Stomach (tissue), 9 donors: ENCODE measurements around the gene CPT1B. TPM values are rescaled to one million over a fixed set of nuclear protein-coding genes. Genes with fewer than 3 reads are reported as not detected.
"Not testable (repeated sequence)": the region's sequence is repeated elsewhere in the genome, so short reads cannot be mapped to it uniquely, and the experiment has no call there.

Experiments used
- DNase-seq, 2 donors: peaks; one replicate each; pipeline versions ENCODE4 v3.0.0 to v3.0.0-alpha.2; 2013 to 2019
- H3K27ac ChIP-seq, 5 donors: fragments of 200-600 bp in 4 of 5; sonication (generic) in 4 of 5; one replicate each; pipeline ENCODE4 v1.5.1; 2013 to 2019; ENCODE audit warnings: mild to moderate bottlenecking in 1 of 5, moderate library complexity in 1 of 5
- H3K27me3 ChIP-seq, 3 donors: fragments of 200-600 bp; sonication (generic); one replicate each; pipeline ENCODE4 v1.5.1; 2017 to 2019; ENCODE audit warnings: mixed run types in 1 of 3
- H3K36me3 ChIP-seq, 4 donors: fragments of 200-600 bp; sonication (generic); 1 replicate in 3 of 4; 2 replicates in 1 of 4; pipeline ENCODE4 v1.5.1; 2016 to 2019
- H3K4me1 ChIP-seq, 4 donors: fragments of 200-600 bp; sonication (generic); one replicate each; pipeline ENCODE4 v1.5.1; 2016 to 2019
- H3K4me3 ChIP-seq, 4 donors: fragments of 200-600 bp; sonication (generic) in 3 of 4; one replicate each; pipeline ENCODE4 v1.5.1; 2016 to 2019; ENCODE audit warnings: mild to moderate bottlenecking in 1 of 4
- H3K9me3 ChIP-seq, 4 donors: fragments of 200-600 bp; sonication (generic); one replicate each; pipeline ENCODE4 v1.5.1; 2016 to 2019
- EP300 ChIP-seq: sonication (generic); formaldehyde crosslinking; IDR thresholded peaks from one replicate; pipeline ENCODE4 v1.6.1; 2017; ENCODE audit warnings: antibody characterized with exemption
- POLR2A ChIP-seq, 4 donors: fragments of 450-650 bp; IDR thresholded peaks; one replicate each; pipeline ENCODE4 v1.6.1; 2016; ENCODE audit warnings: antibody characterized with exemption in 4 of 4, control low read depth in 2 of 4, mild to moderate bottlenecking in 1 of 4, moderate library complexity in 1 of 4
- POLR2AphosphoS5 ChIP-seq, 3 donors: sonication (generic); formaldehyde crosslinking; IDR thresholded peaks; one replicate each; pipeline ENCODE4 v1.6.1; 2016; ENCODE audit warnings: antibody characterized with exemption in 3 of 3
- WGBS, 5 donors: extraction: QIAGEN DNeasy Blood & Tissue Kit in 3 of 5; methylation state at CpG; one replicate each; pipeline versions ENCODE4 v1.1.5 to v1.1.7; 2013 to 2018; 5-methylcytosine and 5-hydroxymethylcytosine counted together
- intact Hi-C: fragments of 100-400 bp; cut with DNase I; formaldehyde crosslinking; loops from one replicate; pipeline ENCODE4 v1.15.1; 2023; ENCODE audit warnings: low total_unique reads
- polyA plus RNA-seq, 3 donors: library from polyadenylated mRNA; stranded (reverse); fragments of 200-250 nt; gene quantifications; one replicate each; pipeline ENCODE4 v1.2.3, GENCODE V29; 2013
- total RNA-seq, 5 donors: library from RNA; depleted of rRNA; stranded (reverse); fragments of >200 nt; gene quantifications; one replicate each; pipeline versions ENCODE4 v1.1.0 to v1.2.3, GENCODE V29; 2014 to 2016
- TF ChIP-seq, protein P1 (sequence below), 7 experiments: fragments of 450-650 bp in 4 of 7; fragments of 200-600 bp in 3 of 7; sonication (generic) in 3 of 7; IDR thresholded peaks; one replicate each; pipeline ENCODE4 v1.5.1; 2016 to 2019; ENCODE audit warnings: antibody characterized with exemption in 7 of 7, control low read depth in 2 of 7, mild to moderate bottlenecking in 1 of 7
- donor health status: healthy with polysubstance abuse.
- donor health status: Bipolar disorder and iron deficiency.
- donor health status: healthy.

Gene CPT1B
- total and polyA plus RNA-seq, 8 donors: 6.6 to 164 (median 21.0) TPM

DNA sequence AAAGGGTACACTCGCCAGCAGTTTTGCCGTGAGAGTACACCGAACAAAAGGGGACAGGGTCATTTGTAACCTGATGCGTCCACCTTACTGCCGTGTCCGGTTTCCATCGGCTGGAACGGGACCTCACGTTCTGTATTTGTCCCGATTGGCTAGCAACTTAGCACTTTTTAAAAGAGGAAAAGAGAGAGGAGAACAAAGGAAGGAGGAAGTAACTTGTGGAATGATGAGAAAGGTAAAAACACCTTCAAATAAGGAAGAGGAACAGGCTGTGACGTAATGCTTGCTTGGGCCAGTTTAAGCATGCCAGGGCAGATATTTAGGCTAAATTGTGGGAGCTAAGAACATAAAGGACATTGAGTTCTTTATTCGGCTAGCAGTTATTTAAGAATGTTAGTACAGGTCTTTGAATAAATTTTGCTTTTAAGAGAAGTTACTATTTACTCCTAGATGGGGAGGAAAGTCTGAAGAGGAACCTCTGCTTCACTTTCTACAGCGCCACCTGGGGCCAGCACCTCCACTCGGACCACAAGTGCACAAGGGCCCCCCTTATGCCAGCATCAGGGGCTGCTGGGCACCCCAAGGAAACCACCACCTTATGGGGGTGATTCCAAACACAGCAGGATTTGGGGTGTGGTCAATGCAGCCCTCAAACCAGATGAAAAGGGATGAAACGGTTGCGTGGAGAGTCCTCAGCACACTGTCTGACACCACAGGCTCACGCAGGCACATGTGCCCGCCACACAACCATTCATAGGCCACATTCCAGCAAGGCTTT is 43.9 kb upstream of the CPT1B start:
- Histone ChIP-seq H3K9me3 (no peaks in the 10 kb centered on the region), H3K4me1 (peaks cover 37 to 48% (median 47%) of the 10 kb centered on the region in 4 donors), H3K36me3 (peaks cover 8 to 22% (median 18%) of the 10 kb centered on the region in 4 donors), H3K27ac (peak overlapping the region; percentile 75 to 94 (median 85)), H3K27me3 (peaks cover 0 to 23% (median 0%) of the 10 kb centered on the region in 3 donors), H3K4me3 (peak overlapping the region; percentile 14 to 42 (median 38))
- TF ChIP-seq POLR2AphosphoS5 (IDR thresholded peaks at IDR 0.05) (no peak), EP300 (no peak), POLR2A (IDR thresholded peaks at IDR 0.05) (no peak)
- TF ChIP-seq, protein P1, sequence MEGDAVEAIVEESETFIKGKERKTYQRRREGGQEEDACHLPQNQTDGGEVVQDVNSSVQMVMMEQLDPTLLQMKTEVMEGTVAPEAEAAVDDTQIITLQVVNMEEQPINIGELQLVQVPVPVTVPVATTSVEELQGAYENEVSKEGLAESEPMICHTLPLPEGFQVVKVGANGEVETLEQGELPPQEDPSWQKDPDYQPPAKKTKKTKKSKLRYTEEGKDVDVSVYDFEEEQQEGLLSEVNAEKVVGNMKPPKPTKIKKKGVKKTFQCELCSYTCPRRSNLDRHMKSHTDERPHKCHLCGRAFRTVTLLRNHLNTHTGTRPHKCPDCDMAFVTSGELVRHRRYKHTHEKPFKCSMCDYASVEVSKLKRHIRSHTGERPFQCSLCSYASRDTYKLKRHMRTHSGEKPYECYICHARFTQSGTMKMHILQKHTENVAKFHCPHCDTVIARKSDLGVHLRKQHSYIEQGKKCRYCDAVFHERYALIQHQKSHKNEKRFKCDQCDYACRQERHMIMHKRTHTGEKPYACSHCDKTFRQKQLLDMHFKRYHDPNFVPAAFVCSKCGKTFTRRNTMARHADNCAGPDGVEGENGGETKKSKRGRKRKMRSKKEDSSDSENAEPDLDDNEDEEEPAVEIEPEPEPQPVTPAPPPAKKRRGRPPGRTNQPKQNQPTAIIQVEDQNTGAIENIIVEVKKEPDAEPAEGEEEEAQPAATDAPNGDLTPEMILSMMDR (IDR thresholded peaks at IDR 0.05): no peak
- peak in 1 of 2 donors; percentile 63 for DNase-seq
- intact Hi-C loops: no loop called here
- 7 to 19% (median 11%) methylated on average over 15 to 18 of the region's 18 CpGs for WGBS, 5 donors

DNA sequence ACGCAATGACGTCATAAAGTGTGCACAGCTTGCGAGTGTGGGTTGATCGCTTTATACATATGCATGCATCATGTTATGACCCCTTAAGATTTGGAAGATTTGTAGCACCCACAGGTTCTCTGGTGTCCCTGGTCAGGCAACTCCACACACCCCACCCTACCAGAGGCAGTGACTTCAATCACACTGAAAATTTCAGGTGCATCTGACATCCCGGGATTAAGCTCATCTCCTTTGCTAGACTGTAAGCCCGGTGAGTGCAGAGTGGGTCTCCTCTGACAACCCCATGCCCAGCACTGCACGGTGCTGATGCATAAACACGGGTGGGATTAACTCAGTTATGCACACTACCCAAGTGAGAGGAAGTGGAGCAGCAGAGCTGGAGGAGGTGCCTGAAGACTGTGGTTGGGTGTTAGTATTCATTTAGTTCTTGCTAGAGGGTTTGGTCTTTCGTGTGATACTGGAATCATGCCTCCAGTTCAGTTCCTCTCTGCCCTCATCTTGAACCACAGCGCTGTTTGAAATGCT is 43.2 kb upstream of the CPT1B start:
- peaks cover 0 to 23% (median 0%) of the 10 kb centered on the region in 3 donors for H3K27me3 ChIP-seq
- peak in 1 of 3 donors; percentile 39 for TF ChIP-seq POLR2AphosphoS5 (IDR thresholded peaks at IDR 0.05)
- TF ChIP-seq EP300: no peak
- 16 to 33% (median 23%) methylated on average over 9 to 10 of the region's 10 CpGs for WGBS, 5 donors
- peaks cover 8 to 21% (median 17%) of the 10 kb centered on the region in 4 donors for H3K36me3 ChIP-seq
- H3K9me3 ChIP-seq: no peaks in the 10 kb centered on the region
- H3K27ac ChIP-seq: peak overlapping the region; percentile 75 to 94 (median 85)
- peaks cover 32 to 41% (median 40%) of the 10 kb centered on the region in 4 donors for H3K4me1 ChIP-seq
- intact Hi-C loops: no loop called here
- peak overlapping the region; percentile 14 to 42 (median 38) for H3K4me3 ChIP-seq
- DNase-seq: peak in 1 of 2 donors; percentile 54

DNA sequence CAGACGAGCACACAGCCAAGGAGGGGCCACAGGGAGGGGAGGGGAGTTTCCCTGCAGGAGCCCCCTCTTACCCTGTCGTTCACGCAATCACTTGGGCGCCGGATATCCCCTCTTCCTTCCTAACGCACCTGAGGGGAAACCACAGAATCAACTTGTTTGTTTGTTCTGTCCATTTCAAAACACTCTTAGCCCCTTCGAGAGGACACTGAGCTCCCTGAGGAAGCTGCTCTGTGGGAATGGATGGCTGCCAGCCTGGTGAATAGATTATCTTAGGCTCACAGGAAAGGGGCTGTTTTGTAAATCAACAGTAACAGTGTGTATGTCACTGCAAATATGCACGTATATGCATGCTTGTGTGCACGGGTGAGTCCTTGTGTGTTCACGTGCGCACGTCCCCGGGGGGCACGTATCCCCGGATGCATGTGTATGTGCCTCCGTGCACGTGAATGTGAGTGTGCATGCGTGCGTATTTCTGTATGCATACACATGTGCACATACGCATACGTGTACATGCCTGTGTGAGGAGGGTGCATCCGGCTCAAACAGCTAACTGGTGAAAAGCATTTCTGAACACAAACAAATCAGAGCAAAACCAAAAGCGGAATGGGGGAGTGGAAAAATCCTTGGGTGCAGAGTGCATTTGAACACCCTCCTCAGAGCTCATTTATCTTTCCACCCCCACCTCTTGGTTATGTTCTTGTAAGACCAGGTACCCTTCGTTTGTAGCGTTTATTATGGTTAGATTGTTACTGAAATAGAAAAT is 42.5 kb upstream of the CPT1B start:
- peak overlapping the region in 3 of 5 donors; percentile 82 to 94 (median 85) for H3K27ac ChIP-seq
- TF ChIP-seq, protein P1 (IDR thresholded peaks at IDR 0.05): peak in 3 of 7 experiments; percentile 33 to 83 (median 79)
- TF ChIP-seq POLR2A (IDR thresholded peaks at IDR 0.05): no peak
- H3K4me3 ChIP-seq: peak overlapping the region; percentile 25 to 42 (median 38)
- H3K27me3 ChIP-seq: peaks cover 0 to 24% (median 0%) of the 10 kb centered on the region in 3 donors
- intact Hi-C loops: no loop called here
- WGBS, 5 donors: 1 to 19% (median 14%) methylated on average over 19 to 25 of the region's 25 CpGs
- peaks cover 32 to 37% (median 37%) of the 10 kb centered on the region in 4 donors for H3K4me1 ChIP-seq
- no peaks in the 10 kb centered on the region for H3K9me3 ChIP-seq
- peaks cover 7 to 16% (median 13%) of the 10 kb centered on the region in 4 donors for H3K36me3 ChIP-seq
- DNase-seq: peak in 1 of 2 donors; percentile 94

DNA sequence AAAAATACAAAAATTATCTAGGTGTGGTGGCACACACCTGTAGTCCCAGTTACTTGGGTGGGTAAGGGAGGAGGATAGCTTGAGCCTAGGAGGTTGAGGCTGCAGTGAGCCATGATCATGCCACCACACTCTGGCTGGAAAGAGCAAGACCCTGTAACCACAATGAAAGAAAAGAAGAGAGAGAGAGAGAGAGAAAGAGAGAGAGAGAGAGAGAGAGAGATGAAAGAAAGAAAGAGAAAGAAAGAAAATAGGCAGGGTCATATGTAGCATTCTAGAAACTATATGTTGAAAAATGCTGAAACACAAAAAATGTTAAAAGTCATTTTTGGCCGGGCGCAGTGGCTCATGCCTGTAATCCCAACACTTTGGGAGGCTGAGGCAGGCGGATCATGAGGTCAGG is 36.1 kb upstream of the CPT1B start:
- Histone ChIP-seq H3K4me1 (peaks cover 6 to 15% (median 11%) of the 10 kb centered on the region in 4 donors), H3K27me3 (peaks cover 0 to 59% (median 0%) of the 10 kb centered on the region in 3 donors), H3K27ac (peak overlapping the region in 1 of 5 donors; percentile 84)
- 61 to 96% (median 67%) methylated on average over 3 of the region's 3 CpGs for WGBS, 5 donors
- H3K36me3 ChIP-seq, H3K9me3 ChIP-seq, H3K4me3 ChIP-seq, DNase-seq: not testable (repeated sequence)
- intact Hi-C loops: loop anchor here (10.0 kb wide), 1 partner anchor 59 kb away; no protein-coding TSS in a partner anchor
